ENCODE data around the gene DLX1.
A peak's percentile ranks its signal among the peaks of the same experiment; 100 is the strongest.

GRCh38 chr2:172096626-172097547, 11.6 kb downstream of the DLX1 start:
- TF ChIP-seq, protein P1, sequence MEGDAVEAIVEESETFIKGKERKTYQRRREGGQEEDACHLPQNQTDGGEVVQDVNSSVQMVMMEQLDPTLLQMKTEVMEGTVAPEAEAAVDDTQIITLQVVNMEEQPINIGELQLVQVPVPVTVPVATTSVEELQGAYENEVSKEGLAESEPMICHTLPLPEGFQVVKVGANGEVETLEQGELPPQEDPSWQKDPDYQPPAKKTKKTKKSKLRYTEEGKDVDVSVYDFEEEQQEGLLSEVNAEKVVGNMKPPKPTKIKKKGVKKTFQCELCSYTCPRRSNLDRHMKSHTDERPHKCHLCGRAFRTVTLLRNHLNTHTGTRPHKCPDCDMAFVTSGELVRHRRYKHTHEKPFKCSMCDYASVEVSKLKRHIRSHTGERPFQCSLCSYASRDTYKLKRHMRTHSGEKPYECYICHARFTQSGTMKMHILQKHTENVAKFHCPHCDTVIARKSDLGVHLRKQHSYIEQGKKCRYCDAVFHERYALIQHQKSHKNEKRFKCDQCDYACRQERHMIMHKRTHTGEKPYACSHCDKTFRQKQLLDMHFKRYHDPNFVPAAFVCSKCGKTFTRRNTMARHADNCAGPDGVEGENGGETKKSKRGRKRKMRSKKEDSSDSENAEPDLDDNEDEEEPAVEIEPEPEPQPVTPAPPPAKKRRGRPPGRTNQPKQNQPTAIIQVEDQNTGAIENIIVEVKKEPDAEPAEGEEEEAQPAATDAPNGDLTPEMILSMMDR (IDR thresholded peaks at IDR 0.05; ENCODE audit: low read depth, low read length, poor library complexity, severe bottlenecking), result no peak
- TF ChIP-seq EZH2phosphoT487 (IDR thresholded peaks at IDR 0.05; ENCODE audit: borderline replicate concordance, low read length), result peak; percentile 80; the same call in 1 of the 2 replicates

All from DOHH2 (cell line).